ENCODE measurements around the gene AIRE. TPM values are rescaled to one million over a fixed set of nuclear protein-coding genes. Genes with fewer than 3 reads are reported as not detected.
"Not testable (repeated sequence)": the region's sequence is repeated elsewhere in the genome, so short reads cannot be mapped to it uniquely, and the experiment has no call there.

Gene AIRE
- total RNA-seq, 4 donors from 2014 or later: 1.7 TPM; not detected in 3

DNA sequence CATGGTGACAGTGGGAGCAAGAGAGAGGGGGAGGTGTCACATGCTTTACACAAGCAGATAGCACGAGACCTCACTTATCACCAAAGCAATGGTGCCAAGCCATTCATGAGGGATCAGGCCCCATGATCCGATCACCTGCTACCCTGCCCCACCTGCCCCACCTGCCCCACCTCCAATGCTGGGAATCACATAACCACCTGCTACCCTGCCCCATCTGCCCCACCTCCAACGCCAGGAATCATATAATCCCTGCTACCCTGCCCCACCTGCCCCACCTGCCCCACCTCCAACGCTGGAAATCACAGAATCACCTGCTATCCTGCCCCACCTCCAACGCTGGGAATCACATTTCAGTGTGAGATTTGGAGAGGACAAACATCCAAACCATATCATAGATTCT lies 10.6 kb upstream of the AIRE start:
- Histone ChIP-seq H3K9me3 (no peaks in the 10 kb centered on the region), H3K36me3 (no peaks in the 10 kb centered on the region), H3K4me3 (no peak overlapping the region), H3K27me3 (no peaks in the 10 kb centered on the region), H3K4me1 (no peaks in the 10 kb centered on the region), H3K27ac (no peak overlapping the region)
- TF ChIP-seq POLR2A (IDR thresholded peaks at IDR 0.05): no peak
- TF ChIP-seq, protein P1, sequence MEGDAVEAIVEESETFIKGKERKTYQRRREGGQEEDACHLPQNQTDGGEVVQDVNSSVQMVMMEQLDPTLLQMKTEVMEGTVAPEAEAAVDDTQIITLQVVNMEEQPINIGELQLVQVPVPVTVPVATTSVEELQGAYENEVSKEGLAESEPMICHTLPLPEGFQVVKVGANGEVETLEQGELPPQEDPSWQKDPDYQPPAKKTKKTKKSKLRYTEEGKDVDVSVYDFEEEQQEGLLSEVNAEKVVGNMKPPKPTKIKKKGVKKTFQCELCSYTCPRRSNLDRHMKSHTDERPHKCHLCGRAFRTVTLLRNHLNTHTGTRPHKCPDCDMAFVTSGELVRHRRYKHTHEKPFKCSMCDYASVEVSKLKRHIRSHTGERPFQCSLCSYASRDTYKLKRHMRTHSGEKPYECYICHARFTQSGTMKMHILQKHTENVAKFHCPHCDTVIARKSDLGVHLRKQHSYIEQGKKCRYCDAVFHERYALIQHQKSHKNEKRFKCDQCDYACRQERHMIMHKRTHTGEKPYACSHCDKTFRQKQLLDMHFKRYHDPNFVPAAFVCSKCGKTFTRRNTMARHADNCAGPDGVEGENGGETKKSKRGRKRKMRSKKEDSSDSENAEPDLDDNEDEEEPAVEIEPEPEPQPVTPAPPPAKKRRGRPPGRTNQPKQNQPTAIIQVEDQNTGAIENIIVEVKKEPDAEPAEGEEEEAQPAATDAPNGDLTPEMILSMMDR (IDR thresholded peaks at IDR 0.05): no peak
- no peak for DNase-seq

DNA sequence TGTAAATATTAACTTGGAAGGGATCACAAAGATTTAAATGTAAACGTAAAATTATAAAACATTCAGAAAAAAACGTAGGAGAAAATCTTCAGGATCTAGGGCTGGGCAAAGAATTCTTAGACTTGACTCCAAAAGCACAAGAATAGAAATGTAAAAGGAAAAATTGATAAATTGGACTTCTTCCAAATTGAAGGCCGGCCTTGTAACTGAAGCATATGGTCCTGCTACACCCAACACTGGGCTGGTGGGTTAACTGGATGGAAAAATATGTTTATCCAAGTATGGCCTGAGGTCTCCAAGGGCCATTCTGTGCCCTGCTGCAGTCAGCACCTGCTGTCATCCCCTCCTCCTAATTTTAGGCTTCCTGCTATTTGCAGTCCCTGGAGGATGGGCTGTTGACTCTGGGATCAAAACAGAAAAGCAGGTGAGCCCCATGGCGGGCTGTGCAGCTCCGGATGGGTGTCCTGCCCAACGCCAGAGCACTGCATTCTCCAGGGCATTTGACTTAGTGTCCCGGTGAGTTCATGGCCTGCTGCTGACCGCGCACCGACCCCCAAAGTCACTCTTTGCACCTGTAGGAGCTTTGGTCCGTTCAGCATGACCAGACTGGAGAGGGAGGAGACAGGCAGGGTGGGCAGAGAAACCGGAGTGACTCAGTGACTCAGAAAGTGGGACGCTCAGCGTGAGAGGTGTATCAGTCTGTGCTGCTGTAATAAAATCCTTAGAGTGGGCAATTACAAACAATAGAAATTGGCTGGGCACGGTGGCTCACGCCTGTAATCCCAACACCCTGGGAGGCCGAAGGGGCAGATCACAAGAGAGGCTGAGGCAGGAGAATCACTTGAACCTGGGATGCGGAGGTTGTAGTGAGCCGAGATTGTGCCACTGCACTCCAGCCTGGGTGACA lies 6.1 kb upstream of the AIRE start:
- Histone ChIP-seq H3K4me1 (no peaks in the 10 kb centered on the region), H3K9me3 (no peaks in the 10 kb centered on the region), H3K27ac (no peak overlapping the region), H3K27me3 (no peaks in the 10 kb centered on the region), H3K4me3 (no peak overlapping the region), H3K36me3 (no peaks in the 10 kb centered on the region)
- DNase-seq: no peak
- TF ChIP-seq POLR2A (IDR thresholded peaks at IDR 0.05): no peak
- TF ChIP-seq, protein P1 (IDR thresholded peaks at IDR 0.05): no peak

DNA sequence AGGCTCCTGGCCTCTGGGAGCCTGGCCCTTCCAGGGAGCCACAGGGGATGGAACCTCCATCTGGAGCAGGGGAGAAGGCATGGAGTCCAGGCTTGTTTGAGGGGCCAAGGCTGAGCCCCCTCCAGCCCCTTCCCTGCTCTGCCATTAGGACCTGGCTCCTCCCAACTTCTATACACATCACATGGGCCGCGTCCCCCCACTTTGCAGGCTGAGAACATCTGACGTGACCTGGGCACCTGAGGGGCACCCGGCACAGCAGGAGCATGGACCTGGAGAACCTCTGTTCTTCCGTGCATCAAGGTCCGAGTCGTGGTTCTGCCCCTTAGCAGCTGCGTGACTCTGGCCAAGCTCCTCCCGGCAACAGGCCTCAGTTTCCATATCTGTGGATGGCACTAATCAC lies 3.9 kb upstream of the AIRE start:
- no peak for TF ChIP-seq POLR2A (IDR thresholded peaks at IDR 0.05)
- TF ChIP-seq, protein P1 (IDR thresholded peaks at IDR 0.05): no peak
- Histone ChIP-seq H3K36me3 (no peaks in the 10 kb centered on the region), H3K4me1 (peaks cover 0 to 8% (median 0%) of the 10 kb centered on the region in 4 donors), H3K4me3 (no peak overlapping the region), H3K27me3 (no peaks in the 10 kb centered on the region), H3K9me3 (no peaks in the 10 kb centered on the region), H3K27ac (no peak overlapping the region)
- DNase-seq: no peak

DNA sequence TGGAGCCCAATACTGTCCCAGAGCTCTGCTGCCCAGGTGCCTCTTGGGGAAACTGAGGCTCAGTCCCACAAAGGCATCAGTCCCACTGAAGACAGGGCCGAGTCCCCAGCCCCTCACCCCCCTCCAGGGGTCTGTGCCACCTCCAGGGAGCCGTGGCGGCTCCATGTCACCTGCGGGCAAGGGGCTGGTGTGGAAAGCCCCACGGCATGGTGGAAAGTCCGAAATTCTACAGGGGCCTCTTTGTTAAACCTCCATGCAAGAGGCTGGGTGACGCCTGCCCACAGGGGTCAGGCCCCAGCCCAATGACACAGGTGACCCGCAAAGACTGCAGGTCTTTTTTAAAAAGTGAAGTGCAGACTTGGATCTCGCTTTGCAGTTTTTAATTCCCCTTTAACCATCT lies 3.3 kb upstream of the AIRE start:
- no peak overlapping the region for H3K27ac ChIP-seq
- TF ChIP-seq, protein P1 (IDR thresholded peaks at IDR 0.05): no peak
- no peak for TF ChIP-seq POLR2A (IDR thresholded peaks at IDR 0.05)
- peaks cover 0 to 8% (median 0%) of the 10 kb centered on the region in 4 donors for H3K4me1 ChIP-seq
- no peaks in the 10 kb centered on the region for H3K36me3 ChIP-seq
- H3K9me3 ChIP-seq: no peaks in the 10 kb centered on the region
- H3K4me3 ChIP-seq: no peak overlapping the region
- no peak for DNase-seq
- H3K27me3 ChIP-seq: no peaks in the 10 kb centered on the region

DNA sequence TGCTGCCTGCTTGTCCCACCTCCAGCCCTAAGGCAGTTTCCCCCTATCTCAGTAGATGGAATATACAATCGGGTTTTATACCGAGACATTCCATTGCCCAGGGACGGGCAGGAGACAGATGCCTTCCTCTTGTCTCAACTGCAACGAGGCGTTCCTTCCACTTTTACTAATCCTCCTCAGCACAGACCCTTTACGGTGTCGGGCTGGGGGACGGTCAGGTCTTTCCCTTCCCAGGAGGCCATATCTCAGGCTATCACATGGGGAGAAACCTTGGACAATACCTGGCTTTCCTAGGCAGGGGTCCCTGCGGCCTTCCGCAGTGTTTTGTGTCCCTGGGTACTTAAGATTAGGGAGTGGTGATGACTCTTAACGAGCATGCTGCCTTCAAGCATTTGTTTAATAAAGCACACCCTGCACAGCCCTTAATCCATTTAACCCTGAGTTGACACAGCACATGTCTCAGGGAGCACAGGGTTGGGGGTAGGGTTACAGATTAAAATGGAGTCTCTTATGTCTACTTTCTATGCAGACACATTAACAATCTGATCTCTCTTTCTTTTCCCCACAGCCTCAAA lies 2.4 kb upstream of the AIRE start:
- not testable (repeated sequence) for H3K27ac ChIP-seq, H3K9me3 ChIP-seq

DNA sequence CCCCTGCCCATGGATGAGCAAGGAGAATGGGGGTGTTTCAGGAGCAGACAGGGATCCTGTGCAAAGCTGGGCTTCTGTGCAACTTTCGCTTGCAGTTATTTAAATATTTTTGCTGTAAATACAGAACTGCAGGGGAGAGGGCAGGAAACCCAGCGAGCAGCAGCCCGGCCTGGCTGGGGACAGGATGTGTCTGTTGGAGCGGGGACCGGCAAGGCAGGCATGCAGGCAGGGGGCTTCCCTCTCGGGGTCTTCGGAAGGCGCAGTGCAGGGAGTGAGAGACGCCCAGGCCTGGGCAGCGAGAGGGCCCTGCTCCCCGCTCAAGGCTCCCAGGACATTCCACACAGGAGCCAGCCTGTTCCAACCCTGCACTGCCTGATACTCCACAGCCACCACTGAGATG lies 1.7 kb upstream of the AIRE start:
- H3K27ac ChIP-seq: no peak overlapping the region
- peaks cover 0 to 8% (median 0%) of the 10 kb centered on the region in 4 donors for H3K4me1 ChIP-seq
- no peak overlapping the region for H3K4me3 ChIP-seq
- H3K36me3 ChIP-seq: no peaks in the 10 kb centered on the region
- H3K27me3 ChIP-seq: no peaks in the 10 kb centered on the region
- no peaks in the 10 kb centered on the region for H3K9me3 ChIP-seq
- no peak for DNase-seq
- TF ChIP-seq, protein P1 (IDR thresholded peaks at IDR 0.05): no peak
- no peak for TF ChIP-seq POLR2A (IDR thresholded peaks at IDR 0.05)

More for the DNA sequence above, 2.4 kb upstream of the AIRE start:
- H3K4me3 ChIP-seq, H3K36me3 ChIP-seq, H3K27me3 ChIP-seq, DNase-seq, H3K4me1 ChIP-seq: not testable (repeated sequence)
